ENCODE measurements around the gene STOX2. TPM values are rescaled to one million over a fixed set of nuclear protein-coding genes. Genes with fewer than 3 reads are reported as not detected.

The STOX2 gene
- total RNA-seq, 4 donors from 2014 or later: 4.2 to 14.9 (median 10.9) TPM

- DNase-seq (ENCODE audit: low spot score in 2 of 2): no peak
- intact Hi-C loops (cut with DNase I; ENCODE audit: low total_unique reads): no loop called here
- H3K4me3 ChIP-seq (ENCODE audit: low read depth, poor library complexity, severe bottlenecking): no peak overlapping the region
- 93% methylated on average over 18 of the region's 18 CpGs for WGBS, 2 donors
- TF ChIP-seq POLR2A (IDR thresholded peaks at IDR 0.05) (no peak), CTCF (IDR thresholded peaks at IDR 0.05) (no peak)
These were observed 81.3 kb downstream of the STOX2 start for GRCh38 chr4:183986291-183986970.

GRCh38 chr4:183986971-183987946, 82.2 kb downstream of the STOX2 start:
- intact Hi-C loops (cut with DNase I; ENCODE audit: low total_unique reads): no loop called here
- TF ChIP-seq POLR2A (IDR thresholded peaks at IDR 0.05) (no peak), CTCF (IDR thresholded peaks at IDR 0.05) (no peak)
- 48 to 54% methylated on average over 43 of the region's 43 CpGs for WGBS, 2 donors
- H3K4me3 ChIP-seq (ENCODE audit: low read depth, poor library complexity, severe bottlenecking): no peak overlapping the region
- peak; percentile 51 to 90 for DNase-seq (ENCODE audit: low spot score in 2 of 2)

GRCh38 chr4:183987987-183988392, 82.9 kb downstream of the STOX2 start:
- peak in 1 of 2 donors; percentile 71 for DNase-seq (ENCODE audit: low spot score in 2 of 2)
- intact Hi-C loops (cut with DNase I; ENCODE audit: low total_unique reads): no loop called here
- 8 to 21% methylated on average over 10 of the region's 10 CpGs for WGBS, 2 donors
- H3K4me3 ChIP-seq (ENCODE audit: low read depth, poor library complexity, severe bottlenecking): no peak overlapping the region
- no peak for TF ChIP-seq CTCF (IDR thresholded peaks at IDR 0.05)

GRCh38 chr4:183988874-183989273, 83.8 kb downstream of the STOX2 start:
- H3K4me3 ChIP-seq (ENCODE audit: low read depth, poor library complexity, severe bottlenecking): no peak overlapping the region
- no peak for DNase-seq (ENCODE audit: low spot score in 2 of 2)
- intact Hi-C loops (cut with DNase I; ENCODE audit: low total_unique reads): no loop called here
- TF ChIP-seq CTCF (IDR thresholded peaks at IDR 0.05) (no peak), POLR2A (IDR thresholded peaks at IDR 0.05) (no peak)
- WGBS, 2 donors: 67 to 80% methylated on average over 9 of the region's 9 CpGs

GRCh38 chr4:183989461-183989860, 84.4 kb downstream of the STOX2 start:
- DNase-seq (ENCODE audit: low spot score in 2 of 2): no peak
- intact Hi-C loops (cut with DNase I; ENCODE audit: low total_unique reads): no loop called here
- TF ChIP-seq POLR2A (IDR thresholded peaks at IDR 0.05) (no peak), CTCF (IDR thresholded peaks at IDR 0.05) (no peak)
- WGBS, 2 donors: 69% methylated on average over 6 of the region's 6 CpGs
- no peak overlapping the region for H3K4me3 ChIP-seq (ENCODE audit: low read depth, poor library complexity, severe bottlenecking)
